ENCODE measurements around the gene ERC1.

DNA sequence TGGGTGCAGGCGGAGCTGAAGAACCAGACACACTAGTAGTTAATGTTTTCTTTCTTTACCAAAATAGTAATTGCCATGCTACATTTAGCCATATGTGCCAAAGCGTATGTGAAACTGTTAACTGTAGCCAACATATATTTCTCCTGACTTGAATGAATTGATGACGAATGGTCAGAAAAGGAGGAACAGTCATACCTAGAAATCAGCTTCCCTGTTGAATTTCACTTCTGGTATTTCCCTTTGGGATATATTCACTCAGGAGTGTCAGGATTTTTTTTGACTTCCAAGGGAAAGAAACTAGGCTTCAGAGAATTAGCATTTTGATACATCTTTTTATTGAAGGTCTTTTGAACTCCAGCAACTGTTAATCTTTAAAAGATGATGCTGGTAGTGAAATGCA lies 87.0 kb downstream of the ERC1 start:
- no peak for TF ChIP-seq GATA2 (IDR thresholded peaks at IDR 0.05; ENCODE audit: low read depth, low read length)
- no peak for TF ChIP-seq GATA3 (IDR thresholded peaks at IDR 0.05; ENCODE audit: low read depth, low read length)
